ENCODE data around the gene ADGB.

- TF ChIP-seq CTCF (optimal IDR thresholded peaks at IDR 0.05 in 1 of 3, IDR thresholded peaks at IDR 0.05 in 1 of 3, conservative IDR thresholded peaks at IDR 0.05 in 1 of 3; ENCODE audit: extremely low read depth in 1 of 3, insufficient read depth in 2 of 3, low read length in 3 of 3) = peak; percentile 93 to 98 (median 98)
- no peak for TF ChIP-seq EZH2 (IDR thresholded peaks at IDR 0.05; ENCODE audit: low read length)
Measured at GRCh38 chr6:146857180-146857979, 258.6 kb downstream of the ADGB start.

Measured in keratinocyte (primary cell).